Measurements from ENCODE around the gene ABHD4.

GRCh38 chr14:22626590-22626989 is 28.5 kb downstream of the ABHD4 start:
- TF ChIP-seq POLR2AphosphoS5 (IDR thresholded peaks at IDR 0.05; ENCODE audit: low read depth) (no peak), REST (IDR thresholded peaks at IDR 0.05; ENCODE audit: unreplicated experiment) (no peak), EZH2 (IDR thresholded peaks at IDR 0.05; ENCODE audit: low read depth, unreplicated experiment) (no peak)
- TF ChIP-seq, protein P1, sequence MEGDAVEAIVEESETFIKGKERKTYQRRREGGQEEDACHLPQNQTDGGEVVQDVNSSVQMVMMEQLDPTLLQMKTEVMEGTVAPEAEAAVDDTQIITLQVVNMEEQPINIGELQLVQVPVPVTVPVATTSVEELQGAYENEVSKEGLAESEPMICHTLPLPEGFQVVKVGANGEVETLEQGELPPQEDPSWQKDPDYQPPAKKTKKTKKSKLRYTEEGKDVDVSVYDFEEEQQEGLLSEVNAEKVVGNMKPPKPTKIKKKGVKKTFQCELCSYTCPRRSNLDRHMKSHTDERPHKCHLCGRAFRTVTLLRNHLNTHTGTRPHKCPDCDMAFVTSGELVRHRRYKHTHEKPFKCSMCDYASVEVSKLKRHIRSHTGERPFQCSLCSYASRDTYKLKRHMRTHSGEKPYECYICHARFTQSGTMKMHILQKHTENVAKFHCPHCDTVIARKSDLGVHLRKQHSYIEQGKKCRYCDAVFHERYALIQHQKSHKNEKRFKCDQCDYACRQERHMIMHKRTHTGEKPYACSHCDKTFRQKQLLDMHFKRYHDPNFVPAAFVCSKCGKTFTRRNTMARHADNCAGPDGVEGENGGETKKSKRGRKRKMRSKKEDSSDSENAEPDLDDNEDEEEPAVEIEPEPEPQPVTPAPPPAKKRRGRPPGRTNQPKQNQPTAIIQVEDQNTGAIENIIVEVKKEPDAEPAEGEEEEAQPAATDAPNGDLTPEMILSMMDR (conservative IDR thresholded peaks at IDR 0.05; ENCODE audit: low read depth in 2 of 2) = no peak
